Fibroblast of lung (primary cell): Measurements from ENCODE around the gene LCN1. TPM values are rescaled to one million over a fixed set of nuclear protein-coding genes. Genes with fewer than 3 reads are reported as not detected.

ENCODE experiments used
- DNase-seq, 2 donors: peaks; one replicate each; pipeline versions ENCODE4 v3.0.0 to v3.0.0-alpha.2; 2010; ENCODE audit warnings: low read depth in 2 of 2
- H2AFZ ChIP-seq: 2 replicates; pipeline ENCODE4 v1.5.1; 2012; ENCODE audit warnings: low read length, control low read depth, inconsistent platforms
- H3K27ac ChIP-seq: 2 replicates; pipeline ENCODE4 v1.5.1; 2011; ENCODE audit warnings: low read length, control low read depth; ENCODE audit not compliant: insufficient read depth
- H3K27me3 ChIP-seq: 2 replicates; pipeline ENCODE4 v1.5.1; 2011; ENCODE audit warnings: mild to moderate bottlenecking, low read length; ENCODE audit not compliant: control insufficient read depth, insufficient read depth
- H3K36me3 ChIP-seq: 2 replicates; pipeline ENCODE4 v1.5.1; 2011; ENCODE audit warnings: low read length; ENCODE audit not compliant: control insufficient read depth, insufficient read depth
- H3K4me1 ChIP-seq: 2 replicates; pipeline ENCODE4 v1.5.1; 2011; ENCODE audit warnings: low read length; ENCODE audit not compliant: control insufficient read depth, insufficient read depth; ENCODE audit errors: extremely low read depth
- H3K4me2 ChIP-seq: 2 replicates; pipeline ENCODE4 v1.5.1; 2011; ENCODE audit warnings: low read length, control low read depth; ENCODE audit not compliant: insufficient read depth; ENCODE audit errors: extremely low read depth
- H3K4me3 ChIP-seq, 4 experiments: fragments of 200-600 bp in 1 of 4; sonication (generic) in 1 of 4; replicated peaks in 1 of 4; 2 replicates each; pipeline ENCODE4 v1.5.1; 2011 to 2016; ENCODE audit warnings: low read length in 4 of 4, low read depth in 3 of 4, mild to moderate bottlenecking in 3 of 4, control low read depth in 2 of 4, inconsistent platforms in 1 of 4, mixed read lengths in 1 of 4; ENCODE audit not compliant: insufficient read depth in 1 of 4; ENCODE audit errors: control extremely low read depth in 1 of 4
- H3K79me2 ChIP-seq: 2 replicates; pipeline ENCODE4 v1.5.1; 2012; ENCODE audit warnings: mild to moderate bottlenecking, low read length, inconsistent platforms; ENCODE audit not compliant: control insufficient read depth, insufficient read depth
- H3K9ac ChIP-seq: 2 replicates; pipeline ENCODE4 v1.5.1; 2011; ENCODE audit warnings: mild to moderate bottlenecking, low read length, control low read depth; ENCODE audit not compliant: insufficient read depth
- H3K9me3 ChIP-seq: 2 replicates; pipeline ENCODE4 v1.5.1; 2012; ENCODE audit warnings: low read depth, low read length; ENCODE audit not compliant: control insufficient read depth, insufficient read depth
- H4K20me1 ChIP-seq: 2 replicates; pipeline ENCODE4 v1.5.1; 2011; ENCODE audit warnings: low read length; ENCODE audit not compliant: control insufficient read depth, insufficient read depth; ENCODE audit errors: extremely low read depth
- EZH2 ChIP-seq: IDR thresholded peaks from 2 replicates; pipeline ENCODE4 v1.5.1; 2012; ENCODE audit warnings: low read length, control low read depth, mild to moderate bottlenecking; ENCODE audit errors: missing control alignments
- polyA plus RNA-seq, 2 donors: library from polyadenylated mRNA; depleted of rRNA in 1 of 2; stranded (reverse) in 1 of 2; unstranded in 1 of 2; fragments of >200 nt; gene quantifications; 2 replicates each; pipeline ENCODE4 v1.2.1, GENCODE V29; 2011 to 2012; ENCODE audit warnings: missing spikeins in 1 of 2
- total RNA-seq: library from RNA; depleted of rRNA; stranded (reverse); fragments of >200 nt; gene quantifications from 2 replicates; pipeline ENCODE4 v1.2.1, GENCODE V29; 2014
- TF ChIP-seq, protein P1 (sequence below), 2 donors: IDR thresholded peaks in 1 of 2; conservative IDR thresholded peaks in 1 of 2; 1 replicate in 1 of 2; 2 replicates in 1 of 2; pipeline ENCODE4 v1.5.1; 2011 to 2012; ENCODE audit warnings: low read length in 2 of 2, control low read depth in 1 of 2, inconsistent platforms in 1 of 2, low read depth in 1 of 2, mild to moderate bottlenecking in 1 of 2

LCN1 gene
- total and polyA plus RNA-seq, 2 donors (not counting 1 experiment from before 2014, with no cell fraction given) = not detected

DNA sequence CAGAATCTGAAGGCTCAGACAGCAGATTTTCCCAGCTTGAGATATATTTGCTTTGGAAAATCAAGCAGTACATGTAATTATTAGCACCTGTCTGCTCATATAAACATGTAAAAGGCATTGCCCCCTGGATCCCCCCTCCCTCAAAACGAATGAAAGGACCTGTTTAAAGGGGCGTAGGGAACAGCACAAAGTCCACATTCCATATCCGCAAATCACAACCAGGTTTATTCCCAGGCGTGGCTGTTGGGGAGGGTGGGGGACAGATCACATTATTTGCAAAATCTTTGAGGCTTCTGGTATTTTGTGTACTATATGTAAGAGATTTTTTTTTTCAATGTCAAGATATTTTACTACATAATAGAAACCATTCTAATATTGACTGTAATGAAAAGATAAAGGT, 29.5 kb upstream of the LCN1 start:
- Histone ChIP-seq H3K36me3 (peaks cover 3% of the 10 kb centered on the region), H3K4me3 (no peak overlapping the region), H4K20me1 (no peaks in the 10 kb centered on the region), H2AFZ (no peak overlapping the region), H3K9ac (no peak overlapping the region), H3K79me2 (no peaks in the 10 kb centered on the region), H3K4me1 (no peaks in the 10 kb centered on the region), H3K4me2 (no peak overlapping the region), H3K9me3 (no peaks in the 10 kb centered on the region), H3K27ac (no peak overlapping the region), H3K27me3 (no peaks in the 10 kb centered on the region)
- TF ChIP-seq, protein P1, sequence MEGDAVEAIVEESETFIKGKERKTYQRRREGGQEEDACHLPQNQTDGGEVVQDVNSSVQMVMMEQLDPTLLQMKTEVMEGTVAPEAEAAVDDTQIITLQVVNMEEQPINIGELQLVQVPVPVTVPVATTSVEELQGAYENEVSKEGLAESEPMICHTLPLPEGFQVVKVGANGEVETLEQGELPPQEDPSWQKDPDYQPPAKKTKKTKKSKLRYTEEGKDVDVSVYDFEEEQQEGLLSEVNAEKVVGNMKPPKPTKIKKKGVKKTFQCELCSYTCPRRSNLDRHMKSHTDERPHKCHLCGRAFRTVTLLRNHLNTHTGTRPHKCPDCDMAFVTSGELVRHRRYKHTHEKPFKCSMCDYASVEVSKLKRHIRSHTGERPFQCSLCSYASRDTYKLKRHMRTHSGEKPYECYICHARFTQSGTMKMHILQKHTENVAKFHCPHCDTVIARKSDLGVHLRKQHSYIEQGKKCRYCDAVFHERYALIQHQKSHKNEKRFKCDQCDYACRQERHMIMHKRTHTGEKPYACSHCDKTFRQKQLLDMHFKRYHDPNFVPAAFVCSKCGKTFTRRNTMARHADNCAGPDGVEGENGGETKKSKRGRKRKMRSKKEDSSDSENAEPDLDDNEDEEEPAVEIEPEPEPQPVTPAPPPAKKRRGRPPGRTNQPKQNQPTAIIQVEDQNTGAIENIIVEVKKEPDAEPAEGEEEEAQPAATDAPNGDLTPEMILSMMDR (conservative IDR thresholded peaks at IDR 0.05 in 1 of 2, IDR thresholded peaks at IDR 0.05 in 1 of 2; ENCODE audit: low read depth in 1 of 2, low read length in 2 of 2) = no peak
- TF ChIP-seq EZH2 = no peak
- no peak for DNase-seq

DNA sequence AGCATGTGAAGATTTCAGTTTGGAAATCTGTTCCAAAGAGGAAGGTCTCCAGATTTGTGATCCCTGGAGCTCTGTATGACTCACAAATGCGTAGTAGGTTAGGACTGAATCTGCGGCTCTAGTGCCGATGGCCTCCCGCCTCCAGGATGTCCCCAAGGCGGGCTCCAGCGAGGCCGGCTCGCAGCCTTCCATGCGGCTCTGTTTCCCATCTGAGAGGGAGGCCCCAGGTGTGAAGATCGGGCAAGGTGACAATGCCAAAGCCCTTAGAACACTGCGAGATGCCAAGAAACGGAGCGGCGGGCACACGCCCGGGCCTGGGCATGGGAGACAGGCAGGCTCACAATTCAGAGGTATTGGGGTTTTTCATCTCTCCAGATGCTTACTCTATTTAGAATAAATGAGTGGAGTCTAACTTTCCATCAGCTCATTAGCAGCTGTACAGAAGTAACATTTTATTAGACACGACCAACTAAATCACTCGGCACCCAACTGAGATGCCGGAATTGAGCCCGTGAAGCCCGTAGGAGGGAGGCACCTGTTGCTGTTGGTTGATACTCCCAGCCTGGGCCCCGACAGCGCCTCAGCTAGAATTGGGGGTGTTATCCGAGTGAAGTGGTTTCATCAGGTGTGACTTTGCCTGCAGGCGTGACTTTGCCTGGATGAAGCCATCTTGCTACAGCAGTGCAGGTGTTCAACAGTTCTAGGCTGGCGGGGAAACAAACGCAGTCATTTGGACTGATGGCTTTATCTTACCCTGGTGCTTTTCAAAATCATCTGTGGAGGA, 28.2 kb upstream of the LCN1 start:
- no peak overlapping the region for H3K27ac ChIP-seq
- no peaks in the 10 kb centered on the region for H4K20me1 ChIP-seq
- no peak for DNase-seq
- H3K9me3 ChIP-seq = no peaks in the 10 kb centered on the region
- H3K9ac ChIP-seq = no peak overlapping the region
- H3K79me2 ChIP-seq = no peaks in the 10 kb centered on the region
- no peak overlapping the region for H3K4me3 ChIP-seq
- H3K4me1 ChIP-seq = no peaks in the 10 kb centered on the region
- no peak overlapping the region for H3K4me2 ChIP-seq
- no peaks in the 10 kb centered on the region for H3K36me3 ChIP-seq
- no peak for TF ChIP-seq EZH2
- TF ChIP-seq, protein P1 (conservative IDR thresholded peaks at IDR 0.05 in 1 of 2, IDR thresholded peaks at IDR 0.05 in 1 of 2; ENCODE audit: low read depth in 1 of 2, low read length in 2 of 2) = no peak
- no peaks in the 10 kb centered on the region for H3K27me3 ChIP-seq
- H2AFZ ChIP-seq = no peak overlapping the region

DNA sequence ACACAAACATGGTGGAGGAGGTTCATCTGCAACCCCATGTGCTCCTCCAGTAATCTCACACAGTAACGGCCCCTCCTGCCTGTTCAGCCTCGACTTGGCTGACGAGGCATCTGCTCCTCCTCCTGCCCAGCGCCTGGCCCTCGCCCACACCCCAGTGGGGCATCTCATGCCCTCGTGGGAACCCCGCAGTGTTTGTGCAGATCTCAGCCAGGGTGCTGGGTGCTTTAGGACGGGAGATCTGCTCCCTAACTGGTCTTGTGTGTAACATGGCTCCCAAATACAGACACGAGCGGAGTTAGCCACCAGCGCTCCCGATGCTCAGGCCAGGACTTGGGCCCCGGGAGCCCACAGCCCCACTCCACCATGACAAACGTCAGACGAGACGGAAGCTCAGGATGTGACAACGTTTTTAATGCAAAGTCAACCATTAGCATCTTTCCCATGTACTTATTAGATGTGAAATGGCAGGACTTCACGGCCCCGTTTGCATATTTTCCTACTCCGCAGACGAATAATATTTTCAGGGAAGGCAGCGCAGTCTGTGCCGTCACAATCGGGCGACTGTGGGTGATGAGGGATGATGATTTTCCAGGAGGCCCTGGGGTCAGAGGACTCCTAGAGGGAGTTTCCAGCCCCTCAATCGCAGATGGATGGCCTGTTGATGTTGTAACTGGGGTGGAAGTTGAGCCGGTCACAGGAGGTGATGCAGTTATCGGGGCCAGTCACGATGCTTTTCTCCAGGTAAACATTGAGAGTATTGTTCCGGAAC, 26.3 kb upstream of the LCN1 start:
- Histone ChIP-seq H3K79me2 (no peaks in the 10 kb centered on the region), H3K27me3 (no peaks in the 10 kb centered on the region), H4K20me1 (no peaks in the 10 kb centered on the region), H3K27ac (no peak overlapping the region), H3K9me3 (no peaks in the 10 kb centered on the region), H2AFZ (no peak overlapping the region), H3K36me3 (no peaks in the 10 kb centered on the region), H3K4me1 (peaks cover 2% of the 10 kb centered on the region), H3K4me3 (no peak overlapping the region), H3K9ac (no peak overlapping the region), H3K4me2 (no peak overlapping the region)
- TF ChIP-seq, protein P1 (conservative IDR thresholded peaks at IDR 0.05 in 1 of 2, IDR thresholded peaks at IDR 0.05 in 1 of 2; ENCODE audit: low read depth in 1 of 2, low read length in 2 of 2) = no peak
- DNase-seq = no peak
